GM13977 (cell line): ENCODE measurements around the gene TIAM1.

Experiments
- DNase-seq: peaks from one replicate; pipeline ENCODE4 v3.0.0; 2012; ENCODE audit warnings: low spot score
- in situ Hi-C: fragments of 300-500 bp; cut with MboI; formaldehyde crosslinking; loops from one replicate; pipeline ENCODE4 v1.12.0; 2022; ENCODE audit warnings: low sequenced_read_pairs, low pct_unique_long_range_greater_than_20kb, mixed read lengths, inconsistent platforms; ENCODE audit not compliant: unreplicated experiment
- TF ChIP-seq, protein P1 (sequence below): IDR thresholded peaks from 2 replicates; pipeline ENCODE4 v1.5.1; 2012; ENCODE audit warnings: mild to moderate bottlenecking, control low read depth; ENCODE audit not compliant: insufficient read depth; ENCODE audit errors: extremely low read depth, missing control alignments

The TIAM1 gene

DNA sequence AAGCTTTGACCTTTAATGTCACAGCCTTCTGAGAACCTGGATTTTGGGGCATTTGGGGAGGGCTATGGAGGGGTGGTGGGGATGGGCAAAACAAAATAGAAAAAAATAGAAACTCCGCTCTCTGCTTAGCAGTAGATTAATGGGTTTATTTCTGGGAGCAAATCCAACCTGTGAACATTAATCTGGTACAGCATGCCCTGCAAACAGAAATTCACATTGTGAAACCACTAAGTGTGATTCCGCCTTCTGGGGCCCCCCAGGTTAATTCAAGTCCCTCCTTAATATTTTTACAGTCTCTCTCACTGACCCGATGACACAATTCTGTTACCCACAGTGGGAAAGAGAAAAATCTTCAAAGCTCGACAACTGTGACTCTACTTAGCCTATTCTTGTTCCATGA lies 76.4 kb downstream of the TIAM1 start:
- in situ Hi-C loops = no loop called here
- TF ChIP-seq, protein P1, sequence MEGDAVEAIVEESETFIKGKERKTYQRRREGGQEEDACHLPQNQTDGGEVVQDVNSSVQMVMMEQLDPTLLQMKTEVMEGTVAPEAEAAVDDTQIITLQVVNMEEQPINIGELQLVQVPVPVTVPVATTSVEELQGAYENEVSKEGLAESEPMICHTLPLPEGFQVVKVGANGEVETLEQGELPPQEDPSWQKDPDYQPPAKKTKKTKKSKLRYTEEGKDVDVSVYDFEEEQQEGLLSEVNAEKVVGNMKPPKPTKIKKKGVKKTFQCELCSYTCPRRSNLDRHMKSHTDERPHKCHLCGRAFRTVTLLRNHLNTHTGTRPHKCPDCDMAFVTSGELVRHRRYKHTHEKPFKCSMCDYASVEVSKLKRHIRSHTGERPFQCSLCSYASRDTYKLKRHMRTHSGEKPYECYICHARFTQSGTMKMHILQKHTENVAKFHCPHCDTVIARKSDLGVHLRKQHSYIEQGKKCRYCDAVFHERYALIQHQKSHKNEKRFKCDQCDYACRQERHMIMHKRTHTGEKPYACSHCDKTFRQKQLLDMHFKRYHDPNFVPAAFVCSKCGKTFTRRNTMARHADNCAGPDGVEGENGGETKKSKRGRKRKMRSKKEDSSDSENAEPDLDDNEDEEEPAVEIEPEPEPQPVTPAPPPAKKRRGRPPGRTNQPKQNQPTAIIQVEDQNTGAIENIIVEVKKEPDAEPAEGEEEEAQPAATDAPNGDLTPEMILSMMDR = no peak
- DNase-seq = no peak

- no peak for DNase-seq
- in situ Hi-C loops = no loop called here
These were observed 77.8 kb downstream of the TIAM1 start for GRCh38 chr21:31266241-31266640.

GRCh38 chr21:31265366-31266013 lies 78.6 kb downstream of the TIAM1 start:
- no peak for DNase-seq
- in situ Hi-C loops = no loop called here
- TF ChIP-seq, protein P1 = no peak

More at GRCh38 chr21:31266241-31266640, 77.8 kb downstream of the TIAM1 start:
- TF ChIP-seq, protein P1 = no peak

GRCh38 chr21:31264574-31264973 lies 79.5 kb downstream of the TIAM1 start:
- DNase-seq = no peak
- TF ChIP-seq, protein P1 = no peak
- in situ Hi-C loops = no loop called here

- in situ Hi-C loops = no loop called here
- no peak for DNase-seq
These were observed 81.3 kb downstream of the TIAM1 start for GRCh38 chr21:31262728-31263127.

DNA sequence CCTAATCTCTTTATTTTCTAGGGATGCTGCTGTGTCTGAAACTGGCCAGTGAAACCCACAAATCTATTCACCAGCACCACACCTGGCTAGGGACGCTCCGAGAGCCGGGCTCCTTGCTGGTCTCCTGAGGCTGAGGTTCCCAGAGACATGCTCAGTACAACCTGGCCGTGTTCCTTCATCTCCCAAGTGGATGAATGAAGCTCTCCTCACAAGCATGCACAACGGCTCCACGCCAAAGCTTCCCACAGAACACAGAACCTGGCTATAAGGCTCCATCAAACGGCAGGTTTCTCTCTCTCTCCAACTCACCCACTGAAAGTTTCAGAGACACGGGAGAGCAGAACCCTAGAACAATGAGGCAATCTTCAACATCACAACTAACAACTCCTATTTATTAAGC lies 82.3 kb downstream of the TIAM1 start:
- no peak for DNase-seq
- TF ChIP-seq, protein P1 = no peak
- in situ Hi-C loops = no loop called here

More at GRCh38 chr21:31262728-31263127, 81.3 kb downstream of the TIAM1 start:
- TF ChIP-seq, protein P1 = no peak
